Smooth muscle cell (in vitro differentiated cells): ENCODE measurements around the gene TAL1. TPM values are rescaled to one million over a fixed set of nuclear protein-coding genes. Genes with fewer than 3 reads are reported as not detected.
"Not testable (repeated sequence)": the region's sequence is repeated elsewhere in the genome, so short reads cannot be mapped to it uniquely, and the experiment has no call there.

Experiments used
- DNase-seq: peaks from one replicate; lab custom pipeline; 2025; ENCODE audit not compliant: unreplicated experiment; lab: John Stamatoyannopoulos, UW
- H2AFZ ChIP-seq: fragments of 200-600 bp; sonication (generic); 2 replicates; pipeline ENCODE4 v1.6.0; 2016; ENCODE audit warnings: antibody characterized with exemption, low read depth, mild to moderate bottlenecking
- H3F3A ChIP-seq: fragments of 200-600 bp; sonication (generic); 2 replicates; pipeline ENCODE4 v1.6.0; 2017; ENCODE audit warnings: antibody characterized with exemption, low read depth
- H3K27ac ChIP-seq: fragments of 200-600 bp; sonication (generic); 2 replicates; pipeline ENCODE4 v1.5.1; 2016; ENCODE audit warnings: low read depth, mild to moderate bottlenecking
- H3K27me3 ChIP-seq: fragments of 200-600 bp; sonication (generic); 2 replicates; pipeline ENCODE4 v1.6.1; 2016; ENCODE audit warnings: low read depth, mild to moderate bottlenecking
- H3K36me3 ChIP-seq: fragments of 200-600 bp; sonication (generic); 2 replicates; pipeline ENCODE4 v1.5.1; 2016; ENCODE audit warnings: low read depth
- H3K4me1 ChIP-seq: fragments of 200-600 bp; sonication (generic); 2 replicates; pipeline ENCODE4 v1.5.1; 2016; ENCODE audit warnings: low read depth
- H3K4me2 ChIP-seq: fragments of 200-600 bp; sonication (generic); 2 replicates; pipeline ENCODE4 v1.6.0; 2016; ENCODE audit warnings: mild to moderate bottlenecking
- H3K4me3 ChIP-seq: fragments of 200-600 bp; sonication (generic); 2 replicates; pipeline ENCODE4 v1.5.1; 2016; ENCODE audit warnings: mild to moderate bottlenecking
- H3K79me2 ChIP-seq: fragments of 200-600 bp; sonication (generic); 2 replicates; pipeline ENCODE4 v1.6.0; 2016; ENCODE audit warnings: low read depth, mild to moderate bottlenecking
- H3K9ac ChIP-seq: fragments of 200-600 bp; sonication (generic); 2 replicates; pipeline ENCODE4 v1.6.0; 2016; ENCODE audit warnings: low read depth
- H3K9me3 ChIP-seq: fragments of 200-600 bp; sonication (generic); replicated peaks from 2 replicates; pipeline ENCODE4 v1.5.1; 2016; ENCODE audit warnings: low read depth
- H4K20me1 ChIP-seq: fragments of 200-600 bp; sonication (generic); 2 replicates; pipeline ENCODE4 v1.6.0; 2016; ENCODE audit warnings: low read depth
- CTCF ChIP-seq: fragments of 200-600 bp; sonication (generic); IDR thresholded peaks from 2 replicates; pipeline ENCODE4 v1.5.1; 2017; ENCODE audit warnings: borderline replicate concordance, mild to moderate bottlenecking, antibody characterized with exemption; ENCODE audit not compliant: insufficient read depth, poor library complexity, severe bottlenecking
- WGBS: methylation state at CpG from one replicate; pipeline ENCODE4 v1.1.7; 2016; ENCODE audit warnings: low lambda C conversion rate; 5-methylcytosine and 5-hydroxymethylcytosine counted together
- polyA plus RNA-seq: library from polyadenylated mRNA; unstranded; fragments of >200 nt; fragmentation: Nextera tagmentation; extraction: Ambion mirVana; gene quantifications from 2 replicates; pipeline ENCODE4 v1.2.1, GENCODE V29; 2016
- total RNA-seq: library from RNA; depleted of rRNA; stranded (reverse); fragments of >200 nt; gene quantifications from 2 replicates; pipeline ENCODE4 v1.2.3, GENCODE V29; 2014

Gene TAL1
- total and polyA plus RNA-seq, 2 experiments from 2014 or later: not detected

- no peak overlapping the region for H3K4me3 ChIP-seq
- H3K4me1 ChIP-seq: no peaks in the 10 kb centered on the region
- WGBS: 88% methylated on average over 4 of the region's 4 CpGs
- H3K9ac ChIP-seq: no peak overlapping the region
- no peak overlapping the region for H3K27ac ChIP-seq
- no peak overlapping the region for H2AFZ ChIP-seq
- H3K36me3 ChIP-seq: no peaks in the 10 kb centered on the region
- no peak for DNase-seq
- H3F3A ChIP-seq: no peaks in the 10 kb centered on the region
- TF ChIP-seq CTCF: no peak
- no peaks in the 10 kb centered on the region for H3K79me2 ChIP-seq
- no peak overlapping the region for H3K4me2 ChIP-seq
- peaks cover 4% of the 10 kb centered on the region for H3K9me3 ChIP-seq
- H4K20me1 ChIP-seq: no peaks in the 10 kb centered on the region
- H3K27me3 ChIP-seq: peaks cover 39% of the 10 kb centered on the region
Observed at GRCh38 chr1:47198214-47198613, 33.8 kb downstream of the TAL1 start.

DNA sequence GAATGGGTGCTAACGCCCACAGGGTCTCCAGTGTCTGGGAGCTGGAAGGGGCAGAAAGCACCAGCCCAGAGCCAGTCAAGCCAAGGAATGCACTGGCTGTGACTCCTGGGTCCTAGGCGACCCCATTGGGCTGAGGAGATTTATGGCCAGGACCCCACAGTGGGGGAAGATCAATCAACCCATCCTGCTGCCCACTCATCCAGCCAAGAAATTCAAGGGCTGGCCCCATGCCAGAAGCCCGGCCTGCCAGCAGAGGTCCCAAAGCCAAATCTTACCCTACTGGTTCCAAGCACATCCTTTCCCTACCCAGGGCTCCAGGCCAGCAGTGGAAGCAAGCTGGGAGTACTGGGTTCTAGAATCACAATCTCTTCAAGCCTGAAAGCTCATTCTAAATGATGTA, 35.4 kb downstream of the TAL1 start:
- Histone ChIP-seq H3K9ac (no peak overlapping the region), H3K27me3 (peaks cover 39% of the 10 kb centered on the region), H3K4me2 (no peak overlapping the region), H3F3A (no peaks in the 10 kb centered on the region), H3K4me3 (no peak overlapping the region), H2AFZ (no peak overlapping the region), H3K4me1 (no peaks in the 10 kb centered on the region), H3K9me3 (no peaks in the 10 kb centered on the region), H4K20me1 (no peaks in the 10 kb centered on the region), H3K79me2 (no peaks in the 10 kb centered on the region), H3K36me3 (no peaks in the 10 kb centered on the region), H3K27ac (no peak overlapping the region)
- 70% methylated on average over 2 of the region's 3 CpGs for WGBS
- TF ChIP-seq CTCF: no peak
- no peak for DNase-seq

- not testable (repeated sequence) for H3K4me3 ChIP-seq, H3K9ac ChIP-seq, H3K4me2 ChIP-seq, H3F3A ChIP-seq, H4K20me1 ChIP-seq, H3K79me2 ChIP-seq, H3K4me1 ChIP-seq, H2AFZ ChIP-seq, H3K9me3 ChIP-seq, H3K36me3 ChIP-seq, DNase-seq, H3K27ac ChIP-seq
- WGBS: 96% methylated on average over 9 of the region's 9 CpGs
- H3K27me3 ChIP-seq: peaks cover 39% of the 10 kb centered on the region
Observed at GRCh38 chr1:47195981-47196380, 36.0 kb downstream of the TAL1 start.

- no peak overlapping the region for H3K27ac ChIP-seq
- no peak overlapping the region for H3K4me2 ChIP-seq
- H3K27me3 ChIP-seq: peaks cover 31% of the 10 kb centered on the region
- H3K9me3 ChIP-seq: no peaks in the 10 kb centered on the region
- H3K4me1 ChIP-seq: no peaks in the 10 kb centered on the region
- H3F3A ChIP-seq: no peaks in the 10 kb centered on the region
- TF ChIP-seq CTCF: no peak
- no peak for DNase-seq
- H3K9ac ChIP-seq: no peak overlapping the region
- no peaks in the 10 kb centered on the region for H3K79me2 ChIP-seq
- no peaks in the 10 kb centered on the region for H3K36me3 ChIP-seq
- H3K4me3 ChIP-seq: no peak overlapping the region
- peak overlapping the region; percentile 21 for H2AFZ ChIP-seq
- no peaks in the 10 kb centered on the region for H4K20me1 ChIP-seq
Observed at GRCh38 chr1:47194311-47194710, 37.7 kb downstream of the TAL1 start.

DNA sequence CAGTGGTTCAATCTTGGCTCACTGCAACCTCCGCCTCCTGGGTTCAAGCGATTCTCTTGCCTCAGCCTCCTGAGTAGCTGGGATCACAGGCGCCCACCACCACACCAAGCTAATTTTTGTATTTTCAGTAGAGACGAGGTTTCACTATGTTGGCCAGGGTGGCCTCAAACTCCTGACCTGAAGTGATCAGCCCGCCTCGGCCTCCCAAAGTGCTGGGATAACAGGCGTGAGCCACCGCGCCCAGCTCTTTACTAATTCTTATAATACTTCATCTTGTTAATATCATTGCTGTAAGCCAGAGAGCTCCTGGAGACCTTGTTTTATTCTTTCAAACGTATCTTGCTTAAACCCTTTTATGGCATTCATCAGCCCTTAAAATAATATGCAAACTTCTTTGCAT, 38.5 kb downstream of the TAL1 start:
- H3K9ac ChIP-seq, H3F3A ChIP-seq, H3K4me1 ChIP-seq, H3K79me2 ChIP-seq, H4K20me1 ChIP-seq, H3K27ac ChIP-seq, H3K4me2 ChIP-seq, H3K9me3 ChIP-seq, H2AFZ ChIP-seq, DNase-seq, H3K4me3 ChIP-seq, H3K36me3 ChIP-seq: not testable (repeated sequence)
- 87% methylated on average over 10 of the region's 10 CpGs for WGBS
- peaks cover 26% of the 10 kb centered on the region for H3K27me3 ChIP-seq
